H9 (cell line): ENCODE results near the gene ZNF892. TPM values are rescaled to one million over a fixed set of nuclear protein-coding genes. Genes with fewer than 3 reads are reported as not detected.

Experiments used
- DNase-seq: peaks from one replicate; pipeline ENCODE4 v3.0.0-alpha.2; 2017
- H2AFZ ChIP-seq: one replicate; pipeline ENCODE4 v1.6.1; 2013; ENCODE audit warnings: mild to moderate bottlenecking, low read length, control low read depth, moderate library complexity
- H2AK5ac ChIP-seq: 2 replicates; pipeline ENCODE4 v1.6.1; 2013; ENCODE audit warnings: low read length, control low read depth, mixed read lengths; ENCODE audit not compliant: insufficient read length
- H2BK120ac ChIP-seq: one replicate; pipeline ENCODE4 v1.6.1; 2013; ENCODE audit warnings: low read depth, mild to moderate bottlenecking, low read length, control low read depth, inconsistent platforms; ENCODE audit not compliant: poor library complexity, severe bottlenecking
- H2BK12ac ChIP-seq: 2 replicates; pipeline ENCODE4 v1.6.1; 2013; ENCODE audit warnings: low read length, control low read depth, mixed read lengths, low read depth; ENCODE audit not compliant: insufficient read length
- H2BK15ac ChIP-seq: 2 replicates; pipeline ENCODE4 v1.6.1; 2013; ENCODE audit warnings: low read depth, low read length, control low read depth
- H2BK20ac ChIP-seq: one replicate; pipeline ENCODE4 v1.6.1; 2013; ENCODE audit warnings: low read depth, mild to moderate bottlenecking, low read length, control low read depth, inconsistent platforms; ENCODE audit not compliant: poor library complexity, severe bottlenecking
- H2BK5ac ChIP-seq: 2 replicates; pipeline ENCODE4 v1.6.1; 2013; ENCODE audit warnings: low read length, control low read depth, mixed read lengths; ENCODE audit not compliant: insufficient read length
- H3K14ac ChIP-seq: 2 replicates; pipeline ENCODE4 v1.6.1; 2013; ENCODE audit warnings: low read length, control low read depth; ENCODE audit not compliant: insufficient read depth
- H3K18ac ChIP-seq: 2 replicates; pipeline ENCODE4 v1.6.1; 2013; ENCODE audit warnings: low read depth, mild to moderate bottlenecking, mixed read lengths, low read length, control low read depth; ENCODE audit not compliant: insufficient read length
- H3K23ac ChIP-seq: 2 replicates; pipeline ENCODE4 v1.6.1; 2013; ENCODE audit warnings: low read length, control low read depth, mixed read lengths, low read depth; ENCODE audit not compliant: insufficient read length
- H3K23me2 ChIP-seq: 2 replicates; pipeline ENCODE4 v1.6.1; 2013; ENCODE audit warnings: low read depth, mild to moderate bottlenecking, mixed read lengths, low read length, control low read depth; ENCODE audit not compliant: insufficient read length, poor library complexity, severe bottlenecking
- H3K27ac ChIP-seq: 2 replicates; pipeline ENCODE4 v1.5.1; 2013; ENCODE audit warnings: low read length, control low read depth, mixed read lengths, low read depth; ENCODE audit not compliant: insufficient read length
- H3K27me3 ChIP-seq: 2 replicates; pipeline ENCODE4 v1.6.1; 2013; ENCODE audit warnings: low read length, control low read depth, inconsistent platforms; ENCODE audit not compliant: insufficient read depth
- H3K4ac ChIP-seq: 2 replicates; pipeline ENCODE4 v1.6.1; 2013; ENCODE audit warnings: low read depth, mild to moderate bottlenecking, control low read depth, inconsistent platforms, low read length, moderate library complexity
- H3K4me1 ChIP-seq: 2 replicates; pipeline ENCODE4 v1.6.1; 2013; ENCODE audit warnings: low read length, control low read depth, inconsistent platforms; ENCODE audit not compliant: insufficient read depth
- H3K4me2 ChIP-seq: 2 replicates; pipeline ENCODE4 v1.6.1; 2013; ENCODE audit warnings: low read length, control low read depth, mixed read lengths; ENCODE audit not compliant: insufficient read length, insufficient read depth
- H3K56ac ChIP-seq: 2 replicates; pipeline ENCODE4 v1.6.1; 2013; ENCODE audit warnings: low read depth, mild to moderate bottlenecking, mixed read lengths, low read length, control low read depth; ENCODE audit not compliant: insufficient read length
- H3K79me1 ChIP-seq: 2 replicates; pipeline ENCODE4 v1.6.1; 2013; ENCODE audit warnings: low read depth, mild to moderate bottlenecking, moderate library complexity, low read length, control low read depth, inconsistent platforms; ENCODE audit not compliant: insufficient read depth, poor library complexity, severe bottlenecking
- H3K79me2 ChIP-seq: 2 replicates; pipeline ENCODE4 v1.6.1; 2013; ENCODE audit warnings: low read length, control low read depth, inconsistent platforms; ENCODE audit not compliant: insufficient read depth
- H3K9ac ChIP-seq: 2 replicates; pipeline ENCODE4 v1.6.1; 2013; ENCODE audit warnings: low read length, control low read depth, mixed read lengths; ENCODE audit not compliant: insufficient read length; ENCODE audit errors: extremely low read depth
- H3K9me3 ChIP-seq: one replicate; pipeline ENCODE4 v1.6.1; 2013; ENCODE audit warnings: low read depth, low read length, inconsistent platforms; ENCODE audit not compliant: control insufficient read depth
- H3T11ph ChIP-seq: one replicate; pipeline ENCODE4 v1.6.1; 2013; ENCODE audit warnings: mild to moderate bottlenecking, low read length, control low read depth, inconsistent platforms
- H4K20me1 ChIP-seq: one replicate; pipeline ENCODE4 v1.6.1; 2013; ENCODE audit not compliant: control insufficient read depth, insufficient read length, insufficient read depth
- H4K5ac ChIP-seq: 2 replicates; pipeline ENCODE4 v1.6.1; 2013; ENCODE audit warnings: low read depth, mild to moderate bottlenecking, mixed read lengths, low read length, control low read depth; ENCODE audit not compliant: insufficient read length
- H4K8ac ChIP-seq: replicated peaks from 2 replicates; pipeline ENCODE4 v1.6.1; 2013; ENCODE audit warnings: low read length, control low read depth, mixed read lengths, low read depth; ENCODE audit not compliant: insufficient read length
- H4K91ac ChIP-seq: 2 replicates; pipeline ENCODE4 v1.6.1; 2013; ENCODE audit warnings: low read depth, mild to moderate bottlenecking, moderate library complexity, mixed read lengths, low read length, control low read depth; ENCODE audit not compliant: insufficient read length
- H3K27ac Mint-ChIP-seq, 3 experiments: 2 replicates in 2 of 3; 3 replicates in 1 of 3; pipeline ENCODE4 v1.8.0; 2020 to 2021; ENCODE audit warnings: mixed read lengths in 3 of 3, mild to moderate bottlenecking in 1 of 3, moderate library complexity in 1 of 3
- H3K27me3 Mint-ChIP-seq: 2 replicates; pipeline ENCODE4 v1.8.0; 2021; ENCODE audit warnings: low read depth, mild to moderate bottlenecking, moderate library complexity, mixed read lengths
- H3K36me3 Mint-ChIP-seq, 3 experiments: 2 replicates in 2 of 3; 3 replicates in 1 of 3; pipeline ENCODE4 v1.8.0; 2020 to 2021; ENCODE audit warnings: low read depth in 3 of 3, mixed read lengths in 3 of 3; ENCODE audit not compliant: insufficient read depth in 1 of 3
- H3K4me1 Mint-ChIP-seq, 2 experiments: 2 replicates each; pipeline ENCODE4 v1.8.0; 2020; ENCODE audit warnings: mixed read lengths in 2 of 2
- H3K4me3 Mint-ChIP-seq, 2 experiments: 2 replicates in 1 of 2; 3 replicates in 1 of 2; pipeline ENCODE4 v1.8.0; 2020 to 2021; ENCODE audit warnings: mild to moderate bottlenecking in 2 of 2, mixed read lengths in 2 of 2, moderate library complexity in 1 of 2
- H3K9me3 Mint-ChIP-seq, 2 experiments: 2 replicates in 1 of 2; 3 replicates in 1 of 2; pipeline ENCODE4 v1.8.0; 2020; ENCODE audit warnings: mild to moderate bottlenecking in 2 of 2, mixed read lengths in 2 of 2, moderate library complexity in 1 of 2
- CTCF ChIP-seq: fragments of 200-600 bp; sonication (generic); conservative IDR thresholded peaks from 3 replicates; pipeline ENCODE4 v1.8.0; 2021; ENCODE audit warnings: antibody characterized with exemption, mild to moderate bottlenecking
- WGBS: extraction: QIAGEN DNeasy Blood & Tissue Kit; methylation state at CpG from one replicate; pipeline ENCODE4 v1.1.7; 2013; ENCODE audit warnings: missing lambda C conversion rate, low lambda C conversion rate, mixed read lengths; ENCODE audit not compliant: insufficient read length; ENCODE audit errors: extremely low coverage; 5-methylcytosine and 5-hydroxymethylcytosine counted together
- total RNA-seq: library from RNA; stranded (reverse); gene quantifications from 2 replicates; pipeline ENCODE4 v1.2.1, GENCODE V29; 2021

Gene ZNF892
- total RNA-seq, 1 experiment from 2014 or later, result 13.2 TPM

DNA sequence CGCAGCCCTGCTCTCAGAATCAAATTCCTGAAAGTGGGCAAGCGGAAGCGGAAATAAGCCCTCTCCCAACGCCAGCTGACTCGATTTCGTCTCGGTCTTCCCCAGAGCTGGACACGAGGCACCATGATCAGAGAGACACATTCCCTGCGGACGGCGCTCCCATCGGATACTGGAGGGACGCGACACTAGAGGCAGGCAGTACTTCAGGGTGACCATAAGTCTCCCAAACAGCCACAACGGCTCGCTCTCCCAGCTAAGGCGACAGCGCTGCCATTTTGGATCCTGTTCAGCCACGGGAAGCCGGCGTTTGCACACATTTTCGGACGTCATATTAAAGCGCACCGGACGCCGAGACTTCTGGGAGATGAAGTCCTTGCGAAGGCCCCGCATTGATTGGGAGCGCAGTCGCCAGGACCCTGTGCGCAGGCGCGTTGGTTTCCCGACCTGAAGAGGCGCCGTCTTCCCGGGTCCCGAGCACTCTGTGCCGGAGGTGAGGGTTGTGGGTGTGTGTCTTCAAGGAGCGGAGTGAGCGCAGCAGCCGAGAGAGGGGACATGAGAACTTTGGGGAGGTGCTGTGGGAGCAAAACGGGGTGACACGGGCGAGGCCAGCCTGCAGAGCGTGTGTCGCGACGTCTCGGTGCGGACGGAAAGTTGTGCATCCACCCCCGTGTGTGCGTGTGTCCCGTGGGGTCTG lies 41.8 kb upstream of the ZNF892 start, which contains the start of gene ZNF2:
TSS of gene ZNF2 (plus strand) at position 439 of the 694 bp plus-strand sequence. CDS start 10,418 bp downstream, outside the sequence.
- H3K18ac ChIP-seq, result peak within 1 kb of the TSS; percentile 98
- Mint-ChIP-seq H3K9me3 (no peaks in the 10 kb centered on the region; a peak in 2 of 5 replicates), H3K27ac (peak within 1 kb of the TSS; percentile 96 to 98 (median 97)), H3K36me3 (peaks cover 0 to 2% (median 0%) of the 10 kb centered on the region in 3 experiments; a peak in 1 of 7 replicates), H3K27me3 (no peaks in the 10 kb centered on the region; the same call in none of the 2 replicates), H3K4me3 (peak within 1 kb of the TSS; percentile 99), H3K4me1 (peaks cover 12 to 18% of the 10 kb centered on the region in 2 experiments)
- peaks cover 10% of the 10 kb centered on the region for H3K23me2 ChIP-seq
- TF ChIP-seq CTCF, result no peak
- peak within 1 kb of the TSS; percentile 38 for H3K56ac ChIP-seq
- H4K8ac ChIP-seq, result no peak within 1 kb of the TSS
- no peaks in the 10 kb centered on the region for H3K27me3 ChIP-seq
- H4K5ac ChIP-seq, result peak within 1 kb of the TSS; percentile 93
- H2BK15ac ChIP-seq, result no peak within 1 kb of the TSS
- DNase-seq, result peak; percentile 98
- H3K9me3 ChIP-seq, result no peaks in the 10 kb centered on the region
- H3K4ac ChIP-seq, result no peak within 1 kb of the TSS
- H2BK20ac ChIP-seq, result no peak within 1 kb of the TSS
- no peak within 1 kb of the TSS for H3K27ac ChIP-seq
- WGBS, result no CpG with 5 or more reads among the region's 56 CpGs
- no peak within 1 kb of the TSS for H4K91ac ChIP-seq
- H2BK120ac ChIP-seq, result no peak within 1 kb of the TSS
- H3K14ac ChIP-seq, result peak within 1 kb of the TSS; percentile 99
- peaks cover 2% of the 10 kb centered on the region for H3K79me1 ChIP-seq
- H4K20me1 ChIP-seq, result no peaks in the 10 kb centered on the region
- H2BK12ac ChIP-seq, result no peak within 1 kb of the TSS
- no peaks in the 10 kb centered on the region for H3K79me2 ChIP-seq
- H3K23ac ChIP-seq, result no peak within 1 kb of the TSS
- peak within 1 kb of the TSS; percentile 93 for H2BK5ac ChIP-seq
- H3K4me2 ChIP-seq, result peak within 1 kb of the TSS; percentile 94
- no peaks in the 10 kb centered on the region; the same call in 1 of the 2 replicates for H3K4me1 ChIP-seq
- H2AK5ac ChIP-seq, result no peak within 1 kb of the TSS
- H3K9ac ChIP-seq, result peak within 1 kb of the TSS; percentile 94
- H3T11ph ChIP-seq, result no peak within 1 kb of the TSS
- H2AFZ ChIP-seq, result peak within 1 kb of the TSS; percentile 88
